GM12878 (cell line): ENCODE data around the gene KLK2. TPM values are rescaled to one million over a fixed set of nuclear protein-coding genes. Genes with fewer than 3 reads are reported as not detected.

ENCODE experiments used
- ATAC-seq: fragments of 200-7000 bp; cut with Tn5 transposase; 3 replicates; pipeline ENCODE4 v1.9.1; 2020; ENCODE audit warnings: mild to moderate bottlenecking, moderate library complexity
- BruUV-seq: library from RNA; stranded (reverse); fragments of 400-500 nt; replicated peaks from 2 replicates; lab custom pipeline; 2021; lab: Mats Ljungman, UMichigan
- CTCF ChIA-PET: fragments of 300-600 bp; sonication (Branson Sonifier 250); formaldehyde crosslinking; extraction: SDS; loops from one replicate; lab custom pipeline; 2021; ENCODE audit warnings: inconsistent platforms; lab: Yijun Ruan, JAX
- POLR2A ChIA-PET: fragments of 350-600 bp; formaldehyde crosslinking; extraction: SDS; loops from one replicate; lab custom pipeline; 2021; ENCODE audit warnings: inconsistent platforms; lab: Charles Lee
- RAD21 ChIA-PET: fragments of 300-600 bp; sonication (Branson Sonifier 250); formaldehyde crosslinking; loops from one replicate; lab custom pipeline; 2023; ENCODE audit warnings: antibody characterized with exemption; ENCODE audit not compliant: unreplicated experiment; lab: Charles Lee
- SMC1A ChIA-PET: fragments of 300-600 bp; sonication (Branson Sonifier 250); formaldehyde crosslinking; loops from one replicate; lab custom pipeline; 2023; ENCODE audit not compliant: unreplicated experiment, uncharacterized antibody; lab: Charles Lee
- DNase-seq: peaks from one replicate; pipeline ENCODE4 v3.0.0-alpha.2; 2011; ENCODE audit warnings: low read depth, low spot score
- FAIRE-seq: peaks from 3 replicates; lab custom pipeline; 2011; peaks lifted over from hg19 to GRCh38; lab: Jason Lieb, UNC
- H2AFZ ChIP-seq: 2 replicates; pipeline ENCODE4 v1.6.0; 2011; ENCODE audit warnings: low read depth, low read length, control low read depth; ENCODE audit not compliant: control insufficient read depth
- H3K27ac ChIP-seq: 2 replicates; pipeline ENCODE4 v1.5.1; 2011; ENCODE audit warnings: control low read depth; ENCODE audit not compliant: control insufficient read depth, insufficient read depth
- H3K27me3 ChIP-seq, 2 experiments: replicated peaks in 1 of 2; 2 replicates each; pipeline versions ENCODE4 v1.6.0 to v1.6.1; 2011; ENCODE audit warnings: low read length in 1 of 2; ENCODE audit not compliant: control insufficient read depth in 2 of 2, insufficient read depth in 2 of 2
- H3K36me3 ChIP-seq, 2 experiments: 2 replicates each; pipeline ENCODE4 v1.5.1; 2011; ENCODE audit warnings: low read length in 1 of 2; ENCODE audit not compliant: control insufficient read depth in 2 of 2, insufficient read depth in 2 of 2
- H3K4me1 ChIP-seq: 2 replicates; pipeline ENCODE4 v1.6.1; 2011; ENCODE audit warnings: mild to moderate bottlenecking, low read length, moderate library complexity, mixed read lengths; ENCODE audit not compliant: control insufficient read depth, insufficient read depth
- H3K4me2 ChIP-seq: 2 replicates; pipeline ENCODE4 v1.6.0; 2011; ENCODE audit warnings: control low read depth; ENCODE audit not compliant: control insufficient read depth, insufficient read depth
- H3K4me3 ChIP-seq: fragments of 200-600 bp; sonication (generic); 2 replicates; pipeline ENCODE4 v1.5.1; 2016
- H3K79me2 ChIP-seq: 2 replicates; pipeline ENCODE4 v1.6.0; 2011; ENCODE audit warnings: low read length; ENCODE audit not compliant: control insufficient read depth, insufficient read depth
- H3K9ac ChIP-seq: 2 replicates; pipeline ENCODE4 v1.8.0; 2011; ENCODE audit warnings: low read length, control low read depth, mixed read lengths; ENCODE audit not compliant: control insufficient read depth, insufficient read depth
- H3K9me3 ChIP-seq: replicated peaks from 3 replicates; pipeline ENCODE4 v1.5.1; 2011; ENCODE audit warnings: mild to moderate bottlenecking, low read length; ENCODE audit not compliant: control insufficient read depth, insufficient read depth
- H4K20me1 ChIP-seq: 2 replicates; pipeline ENCODE4 v1.6.0; 2011; ENCODE audit not compliant: control insufficient read depth, insufficient read depth
- BMI1 ChIP-seq: fragments of 450-650 bp; IDR thresholded peaks from 2 replicates; pipeline ENCODE4 v1.6.1; 2016; ENCODE audit warnings: mild to moderate bottlenecking, moderate library complexity, borderline replicate concordance
- GATAD2B ChIP-seq: fragments of 450-650 bp; conservative IDR thresholded peaks from 2 replicates; pipeline ENCODE4 v1.6.1; 2017; ENCODE audit warnings: low read depth, mild to moderate bottlenecking, moderate library complexity
- HDAC6 ChIP-seq: fragments of 200-600 bp; sonication (generic); IDR thresholded peaks from one replicate; pipeline ENCODE4 v1.8.0; 2017; ENCODE audit warnings: antibody characterized with exemption; ENCODE audit not compliant: unreplicated experiment
- MEF2B ChIP-seq: fragments of 450-650 bp; IDR thresholded peaks from 2 replicates; pipeline ENCODE4 v1.6.1; 2018; ENCODE audit warnings: mild to moderate bottlenecking, moderate library complexity; ENCODE audit not compliant: partially characterized antibody, poor library complexity, severe bottlenecking
- NFIC ChIP-seq: IDR thresholded peaks from 2 replicates; pipeline ENCODE4 v1.6.1; 2012; ENCODE audit warnings: low read depth, mild to moderate bottlenecking, inconsistent platforms, low read length, moderate library complexity
- PKNOX1 ChIP-seq: fragments of 450-650 bp; IDR thresholded peaks from 2 replicates; pipeline ENCODE4 v1.6.1; 2016; ENCODE audit warnings: mild to moderate bottlenecking
- RBBP5 ChIP-seq: fragments of 200-600 bp; sonication (generic); conservative IDR thresholded peaks from 2 replicates; pipeline ENCODE4 v1.6.1; 2016
- WRNIP1 ChIP-seq: IDR thresholded peaks from 2 replicates; pipeline ENCODE4 v1.6.1; 2011; ENCODE audit warnings: low read depth, low read length, improper control_type of control experiment, borderline replicate concordance
- ZNF592 ChIP-seq: fragments of 450-650 bp; IDR thresholded peaks from 2 replicates; pipeline ENCODE4 v1.6.1; 2017; ENCODE audit warnings: mild to moderate bottlenecking, moderate library complexity
- WGBS: methylation state at CpG from one replicate; pipeline ENCODE4 v1.1.6; 2016; ENCODE audit warnings: low lambda C conversion rate; ENCODE audit not compliant: insufficient replicate concordance, insufficient coverage; ENCODE audit errors: missing lambda C conversion rate; 5-methylcytosine and 5-hydroxymethylcytosine counted together
- in situ Hi-C: fragments of 300-500 bp; cut with MboI; formaldehyde crosslinking; loops from 9 replicates; pipeline ENCODE4 v1.14.3; 2018; ENCODE audit warnings: mixed read lengths
- intact Hi-C: fragments of 100-400 bp; cut with micrococcal nuclease; formaldehyde crosslinking; loops from one replicate; pipeline ENCODE4 v1.14.2; 2022; ENCODE audit not compliant: unreplicated experiment
- polyA plus RNA-seq, 11 experiments: library from polyadenylated mRNA; depleted of rRNA in 4 of 11; unstranded in 6 of 11; stranded (reverse) in 5 of 11; fragments of >200 nt; fragmentation: Nextera tagmentation in 4 of 11; fragmentation: Illumina TruSeq in 1 of 11; extraction: Ambion mirVana in 4 of 11; extraction: Trizol in 1 of 11; gene quantifications; 1 replicate in 1 of 11; 2 replicates in 10 of 11; pipeline versions ENCODE4 v1.2.1 to v1.2.3, GENCODE V29; 2011 to 2016; ENCODE audit warnings: inconsistent platforms in 2 of 11, missing spikeins in 2 of 11, low read depth in 1 of 11
- total RNA-seq, 4 experiments: library from RNA; depleted of rRNA in 3 of 4; stranded (reverse); fragments of >200 nt in 3 of 4; fragmentation: Illumina TruSeq in 1 of 4; extraction: Trizol in 1 of 4; gene quantifications; 2 replicates each; pipeline versions ENCODE4 v1.2.1 to v1.2.3, GENCODE V29; 2013 to 2021
- TF ChIP-seq, protein P1 (sequence below): fragments of 450-650 bp; IDR thresholded peaks from 2 replicates; pipeline ENCODE4 v1.6.1; 2017; ENCODE audit warnings: antibody characterized with exemption, mild to moderate bottlenecking, moderate library complexity
- TF ChIP-seq, protein P2 (sequence below): IDR thresholded peaks from 2 replicates; pipeline ENCODE4 v1.6.1; 2011; ENCODE audit warnings: mild to moderate bottlenecking, low read depth, low read length, moderate library complexity; ENCODE audit not compliant: insufficient replicate concordance

The KLK2 gene
- total and polyA plus RNA-seq, 10 of the 15 experiments (the other 5 are each of a cell fraction or from before 2014, with no cell fraction given), result 0.19 to 3.1 (median 1.2) TPM

DNA sequence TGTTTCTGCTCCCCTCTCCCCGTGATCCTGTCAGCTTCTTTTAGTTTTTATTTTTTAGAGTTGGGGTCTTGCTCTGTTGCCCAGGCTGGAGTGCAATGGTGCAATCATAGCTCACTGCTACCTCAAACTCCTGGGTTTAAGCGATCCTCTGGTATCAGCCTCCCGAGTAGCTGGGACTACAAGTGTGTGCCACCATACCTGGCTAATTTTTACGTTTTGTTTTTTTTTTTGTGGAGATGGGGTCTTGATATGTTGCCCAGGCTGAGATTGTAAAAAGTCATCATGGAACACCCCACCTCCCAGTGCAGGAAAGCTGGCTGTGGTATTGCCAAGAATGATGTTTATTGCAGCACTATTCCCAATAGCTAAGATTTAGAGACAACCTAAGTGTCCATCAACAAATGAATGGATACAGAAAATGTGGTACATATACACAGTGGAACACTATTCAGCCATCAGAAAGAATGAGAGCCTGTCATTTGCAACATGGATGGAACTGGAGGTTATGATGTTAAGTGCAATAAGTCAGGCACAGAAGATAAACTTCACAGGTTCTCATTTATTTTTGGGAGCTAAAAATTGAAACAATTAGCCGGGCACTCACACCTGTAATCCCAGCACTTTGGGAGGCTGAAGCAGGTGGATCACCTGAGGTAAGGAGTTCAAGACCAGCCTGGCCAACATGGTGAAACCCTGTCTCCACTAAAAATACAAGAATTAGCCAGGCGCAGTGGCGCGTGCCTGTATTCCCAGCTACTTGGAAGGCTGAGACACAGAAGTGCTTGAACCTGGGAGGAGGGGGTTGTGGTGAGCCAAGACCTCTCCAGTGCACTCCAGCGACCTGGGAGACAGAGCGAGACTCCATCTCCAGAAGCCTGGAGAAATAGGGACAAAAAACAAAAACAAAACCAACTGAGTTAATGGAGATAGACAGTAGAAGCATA, 33.3 kb upstream of the KLK2 start:
- in situ Hi-C loops, result no loop called here
- POLR2A ChIA-PET, result interaction anchor here (0.7 to 1.7 kb wide), 2 partner anchors 25 to 84 kb away, joined by 3 to 5 read pairs; no protein-coding TSS in a partner anchor
- DNase-seq (no peak), ATAC-seq (no peak), FAIRE-seq (no peak)
- BruUV-seq, result no TSS peak
- H3K4me1 ChIP-seq, result peaks cover 5% of the 10 kb centered on the region; the same call in 1 of the 2 replicates
- WGBS, result 72% methylated on average over 10 of the region's 10 CpGs
- no peaks in the 10 kb centered on the region for H3K36me3 ChIP-seq
- H2AFZ ChIP-seq, result no peak overlapping the region
- H3K9ac ChIP-seq, result no peak overlapping the region
- no peaks in the 10 kb centered on the region for H3K79me2 ChIP-seq
- CTCF ChIA-PET, result interaction anchor here (0.7 to 3.6 kb wide), 3 partner anchors 10 to 82 kb away, joined by 3 to 40 read pairs (median 3); no protein-coding TSS in a partner anchor
- no peaks in the 10 kb centered on the region; the same call in 2 of the 3 replicates for H3K9me3 ChIP-seq
- H3K4me2 ChIP-seq, result no peak overlapping the region
- H4K20me1 ChIP-seq, result no peaks in the 10 kb centered on the region
- no peak overlapping the region for H3K27ac ChIP-seq
- H3K4me3 ChIP-seq, result no peak overlapping the region
- no peaks in the 10 kb centered on the region for H3K27me3 ChIP-seq
- SMC1A ChIA-PET, result interaction anchor here (4.6 kb wide), 1 partner anchor 81 kb away, joined by 37 read pairs; no protein-coding TSS in a partner anchor
- intact Hi-C loops, result loop anchor here (5.0 kb wide), 1 partner anchor 57 kb away; no protein-coding TSS in a partner anchor
- RAD21 ChIA-PET, result interaction anchor here (1.4 to 4.6 kb wide), 2 partner anchors 66 to 81 kb away, joined by 4 to 41 read pairs; no protein-coding TSS in a partner anchor
- TF ChIP-seq PKNOX1 (no peak), RBBP5 (no peak), WRNIP1 (no peak), MEF2B (no peak), ZNF592 (no peak), BMI1 (no peak), NFIC (no peak), HDAC6 (no peak), GATAD2B (no peak)
- TF ChIP-seq, protein P1, sequence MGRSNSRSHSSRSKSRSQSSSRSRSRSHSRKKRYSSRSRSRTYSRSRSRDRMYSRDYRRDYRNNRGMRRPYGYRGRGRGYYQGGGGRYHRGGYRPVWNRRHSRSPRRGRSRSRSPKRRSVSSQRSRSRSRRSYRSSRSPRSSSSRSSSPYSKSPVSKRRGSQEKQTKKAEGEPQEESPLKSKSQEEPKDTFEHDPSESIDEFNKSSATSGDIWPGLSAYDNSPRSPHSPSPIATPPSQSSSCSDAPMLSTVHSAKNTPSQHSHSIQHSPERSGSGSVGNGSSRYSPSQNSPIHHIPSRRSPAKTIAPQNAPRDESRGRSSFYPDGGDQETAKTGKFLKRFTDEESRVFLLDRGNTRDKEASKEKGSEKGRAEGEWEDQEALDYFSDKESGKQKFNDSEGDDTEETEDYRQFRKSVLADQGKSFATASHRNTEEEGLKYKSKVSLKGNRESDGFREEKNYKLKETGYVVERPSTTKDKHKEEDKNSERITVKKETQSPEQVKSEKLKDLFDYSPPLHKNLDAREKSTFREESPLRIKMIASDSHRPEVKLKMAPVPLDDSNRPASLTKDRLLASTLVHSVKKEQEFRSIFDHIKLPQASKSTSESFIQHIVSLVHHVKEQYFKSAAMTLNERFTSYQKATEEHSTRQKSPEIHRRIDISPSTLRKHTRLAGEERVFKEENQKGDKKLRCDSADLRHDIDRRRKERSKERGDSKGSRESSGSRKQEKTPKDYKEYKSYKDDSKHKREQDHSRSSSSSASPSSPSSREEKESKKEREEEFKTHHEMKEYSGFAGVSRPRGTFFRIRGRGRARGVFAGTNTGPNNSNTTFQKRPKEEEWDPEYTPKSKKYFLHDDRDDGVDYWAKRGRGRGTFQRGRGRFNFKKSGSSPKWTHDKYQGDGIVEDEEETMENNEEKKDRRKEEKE, result no peak
- TF ChIP-seq, protein P2, sequence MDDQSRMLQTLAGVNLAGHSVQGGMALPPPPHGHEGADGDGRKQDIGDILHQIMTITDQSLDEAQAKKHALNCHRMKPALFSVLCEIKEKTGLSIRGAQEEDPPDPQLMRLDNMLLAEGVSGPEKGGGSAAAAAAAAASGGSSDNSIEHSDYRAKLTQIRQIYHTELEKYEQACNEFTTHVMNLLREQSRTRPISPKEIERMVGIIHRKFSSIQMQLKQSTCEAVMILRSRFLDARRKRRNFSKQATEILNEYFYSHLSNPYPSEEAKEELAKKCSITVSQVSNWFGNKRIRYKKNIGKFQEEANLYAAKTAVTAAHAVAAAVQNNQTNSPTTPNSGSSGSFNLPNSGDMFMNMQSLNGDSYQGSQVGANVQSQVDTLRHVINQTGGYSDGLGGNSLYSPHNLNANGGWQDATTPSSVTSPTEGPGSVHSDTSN, result no peak
